Measurements from ENCODE around the gene SLC4A5.

SLC4A5 gene

DNA sequence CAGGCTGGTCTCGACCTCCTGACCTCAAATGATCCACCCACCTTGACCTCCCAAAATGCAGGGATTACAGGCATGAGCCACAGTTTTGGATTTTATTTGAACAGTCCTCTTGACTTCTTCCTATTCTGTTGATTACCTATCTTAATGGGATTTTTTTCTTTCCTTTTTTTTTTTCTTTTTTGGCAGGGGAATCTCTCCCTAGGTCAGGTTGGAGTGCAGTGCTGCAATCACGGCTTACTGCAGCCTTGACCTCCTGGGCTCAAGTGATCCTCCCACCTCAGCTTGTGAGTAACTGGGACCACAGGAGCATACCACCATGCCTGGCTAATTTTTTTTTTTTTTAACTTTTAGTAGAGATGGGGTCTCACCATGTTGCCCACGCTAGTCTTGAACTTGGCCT is 142.0 kb downstream of the SLC4A5 start:
- TF ChIP-seq, protein P1, sequence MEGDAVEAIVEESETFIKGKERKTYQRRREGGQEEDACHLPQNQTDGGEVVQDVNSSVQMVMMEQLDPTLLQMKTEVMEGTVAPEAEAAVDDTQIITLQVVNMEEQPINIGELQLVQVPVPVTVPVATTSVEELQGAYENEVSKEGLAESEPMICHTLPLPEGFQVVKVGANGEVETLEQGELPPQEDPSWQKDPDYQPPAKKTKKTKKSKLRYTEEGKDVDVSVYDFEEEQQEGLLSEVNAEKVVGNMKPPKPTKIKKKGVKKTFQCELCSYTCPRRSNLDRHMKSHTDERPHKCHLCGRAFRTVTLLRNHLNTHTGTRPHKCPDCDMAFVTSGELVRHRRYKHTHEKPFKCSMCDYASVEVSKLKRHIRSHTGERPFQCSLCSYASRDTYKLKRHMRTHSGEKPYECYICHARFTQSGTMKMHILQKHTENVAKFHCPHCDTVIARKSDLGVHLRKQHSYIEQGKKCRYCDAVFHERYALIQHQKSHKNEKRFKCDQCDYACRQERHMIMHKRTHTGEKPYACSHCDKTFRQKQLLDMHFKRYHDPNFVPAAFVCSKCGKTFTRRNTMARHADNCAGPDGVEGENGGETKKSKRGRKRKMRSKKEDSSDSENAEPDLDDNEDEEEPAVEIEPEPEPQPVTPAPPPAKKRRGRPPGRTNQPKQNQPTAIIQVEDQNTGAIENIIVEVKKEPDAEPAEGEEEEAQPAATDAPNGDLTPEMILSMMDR (IDR thresholded peaks at IDR 0.05), result no peak

DNA sequence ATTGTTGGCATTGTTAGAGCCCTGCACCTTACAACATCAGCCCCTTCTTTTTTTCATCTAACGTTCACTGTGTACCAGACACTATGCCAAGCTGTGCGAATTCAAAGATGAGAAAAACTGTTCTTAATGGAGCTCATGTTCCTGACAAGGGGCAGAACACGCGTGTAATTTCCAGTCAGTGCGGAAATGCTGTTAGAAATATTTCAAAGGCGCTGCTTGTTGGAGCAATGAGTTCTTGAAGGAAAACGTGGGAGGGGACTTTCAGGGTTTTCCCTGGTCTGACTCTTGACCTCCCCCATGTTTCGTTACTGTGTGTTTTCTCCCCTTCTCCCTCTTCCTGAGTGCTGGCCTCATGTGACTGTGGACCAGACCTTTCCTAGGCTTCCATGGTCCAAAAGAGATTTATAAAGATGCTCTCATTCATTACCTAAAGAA is 143.3 kb downstream of the SLC4A5 start:
- TF ChIP-seq, protein P1 (IDR thresholded peaks at IDR 0.05), result no peak

DNA sequence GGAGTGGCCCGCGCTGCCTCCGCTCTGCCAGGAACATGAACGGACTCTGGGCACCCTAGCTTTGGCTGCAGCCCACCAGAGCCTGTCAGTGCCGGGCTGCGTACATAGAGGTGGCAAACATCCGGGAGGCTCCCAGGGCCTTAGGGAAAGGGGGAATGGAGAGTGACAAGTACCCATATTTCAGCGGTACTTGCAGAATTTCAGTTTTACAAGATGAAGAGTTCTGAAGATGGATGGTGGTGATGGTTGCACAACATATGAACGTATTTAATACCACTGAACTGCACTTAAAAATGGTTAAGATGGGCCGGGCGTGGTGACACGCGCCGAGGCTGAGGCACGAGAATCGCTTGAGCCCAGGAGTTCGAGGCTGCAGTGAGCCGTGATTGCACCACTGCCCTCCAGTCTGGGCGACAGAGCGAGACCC is 143.9 kb downstream of the SLC4A5 start:
- TF ChIP-seq, protein P1 (IDR thresholded peaks at IDR 0.05), result no peak

DNA sequence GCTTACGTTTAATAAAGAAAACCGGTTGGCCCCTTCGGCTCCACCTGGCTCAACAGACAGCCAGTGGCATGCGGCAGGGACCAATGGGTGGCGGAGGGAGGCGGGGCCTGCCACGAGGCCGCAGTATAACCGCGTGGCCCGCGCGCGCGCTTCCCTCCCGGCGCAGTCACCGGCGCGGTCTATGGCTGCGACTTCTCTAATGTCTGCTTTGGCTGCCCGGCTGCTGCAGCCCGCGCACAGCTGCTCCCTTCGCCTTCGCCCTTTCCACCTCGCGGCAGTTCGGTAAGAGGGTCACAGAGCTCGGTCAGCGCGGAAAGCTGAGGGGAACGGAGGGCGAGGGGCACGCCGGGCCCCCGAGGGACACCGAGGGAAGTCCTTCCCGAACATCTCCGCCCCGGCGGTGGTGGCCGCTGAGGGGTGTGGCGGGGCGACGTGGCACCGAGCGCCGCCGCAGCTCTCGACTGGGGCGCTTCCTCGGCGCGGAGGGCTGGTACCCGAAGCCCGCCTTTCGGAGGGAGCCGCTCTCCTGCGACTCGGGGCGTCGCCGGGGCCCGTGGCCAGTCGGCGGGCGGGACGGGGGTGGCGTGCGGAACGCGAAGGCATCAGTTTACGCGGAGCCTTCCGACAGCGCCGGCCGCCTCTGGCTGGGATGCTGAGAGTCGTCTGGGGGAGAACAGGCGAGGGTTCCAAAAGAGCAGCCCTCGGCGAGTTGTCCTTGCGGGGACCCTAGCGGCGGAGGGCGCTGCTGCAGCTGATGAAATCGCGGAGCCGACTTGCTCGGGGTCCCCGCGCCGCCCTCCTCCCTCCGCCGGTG is 144.5 kb downstream of the SLC4A5 start, which contains the start of gene MTHFD2:
TSS of gene MTHFD2 (plus strand) at position 155 of the 814 bp plus-strand sequence. CDS start at position 182, 27 bp downstream.
- TF ChIP-seq, protein P1 (IDR thresholded peaks at IDR 0.05), result peak; percentile 47

DNA sequence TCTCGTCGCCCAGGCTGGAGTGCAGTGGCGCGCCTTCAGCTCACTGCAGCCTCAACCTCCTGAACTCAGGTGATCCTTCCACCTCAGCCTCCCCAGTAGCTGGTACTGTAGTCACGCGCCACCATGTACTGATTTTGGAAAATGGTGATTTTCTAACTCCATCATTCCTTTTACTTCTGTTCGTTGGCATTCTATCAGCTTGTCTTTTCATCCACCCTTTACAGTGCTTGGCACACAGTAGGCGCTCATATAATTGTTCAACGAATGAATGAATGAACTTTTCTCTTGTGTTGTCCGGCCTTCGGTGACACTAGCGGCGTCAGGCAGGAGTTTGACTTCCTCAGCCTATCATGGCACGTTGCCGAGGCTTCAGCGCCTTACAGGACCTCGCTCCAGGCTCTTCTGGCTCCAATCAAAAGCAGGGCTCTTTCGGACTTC is 145.2 kb downstream of the SLC4A5 start:
- TF ChIP-seq, protein P1 (IDR thresholded peaks at IDR 0.05), result no peak

DNA sequence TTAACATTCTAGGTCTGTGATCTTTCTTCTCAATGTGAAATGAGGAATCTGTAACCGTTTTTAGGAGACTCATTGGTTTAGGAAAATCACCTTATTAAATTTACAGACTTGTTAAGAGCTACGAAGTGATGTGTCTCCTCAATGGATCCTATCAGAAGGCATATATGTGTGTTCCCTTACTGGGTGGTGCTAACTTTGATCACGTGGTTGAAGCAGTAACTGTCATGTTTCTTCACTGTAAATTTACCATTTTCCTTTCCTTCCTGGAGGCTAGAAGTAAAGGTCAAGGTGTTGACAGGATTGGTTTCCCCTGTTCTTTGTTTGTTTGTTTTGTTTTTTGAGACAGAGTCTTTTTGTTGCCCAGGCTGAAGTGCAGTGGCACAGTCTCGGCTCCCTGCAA is 146.2 kb downstream of the SLC4A5 start:
- TF ChIP-seq, protein P1 (IDR thresholded peaks at IDR 0.05), result no peak

DNA sequence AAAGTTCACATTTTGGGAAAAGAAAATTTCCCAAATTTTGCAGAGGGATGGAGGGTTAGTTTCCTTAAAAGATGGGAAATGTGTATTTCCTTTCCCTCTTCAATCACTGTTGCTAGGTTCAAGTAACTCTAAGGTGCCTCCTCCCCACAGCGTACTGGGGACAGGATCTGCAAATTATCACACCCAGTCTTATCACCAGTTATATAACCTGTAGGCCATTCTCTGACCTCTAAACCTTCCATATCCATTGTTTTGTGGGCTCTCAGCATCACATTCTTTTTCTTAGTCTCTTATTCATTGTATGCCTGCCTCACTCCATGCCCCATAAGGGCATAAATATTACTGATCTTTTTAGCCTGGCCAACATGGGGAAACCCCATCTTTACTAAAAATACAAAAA is 148.4 kb downstream of the SLC4A5 start:
- TF ChIP-seq, protein P1 (IDR thresholded peaks at IDR 0.05), result no peak
